Omental fat pad (tissue), 4 donors: ENCODE measurements around the gene FEZ2. TPM values are rescaled to one million over a fixed set of nuclear protein-coding genes. Genes with fewer than 3 reads are reported as not detected.

ENCODE experiments used
- ATAC-seq: fragments of 150-250 bp; one replicate; pipeline ENCODE4 v1.9.1; 2016; ENCODE audit warnings: mild to moderate bottlenecking, moderate library complexity; ENCODE audit not compliant: low FRiP score
- DNase-seq: peaks from one replicate; pipeline ENCODE4 v3.0.0-alpha.2; 2019; ENCODE audit warnings: low spot score
- CTCF ChIP-seq, 3 donors: fragments of 450-650 bp; IDR thresholded peaks; one replicate each; pipeline ENCODE4 v1.5.1; 2016 to 2017; ENCODE audit warnings: antibody characterized with exemption in 3 of 3, mild to moderate bottlenecking in 3 of 3, moderate library complexity in 2 of 3
- total RNA-seq, 4 donors: library from RNA; depleted of rRNA; stranded (reverse); fragments of >200 nt; gene quantifications; one replicate each; pipeline ENCODE4 v1.1.0, GENCODE V29; 2016

Gene FEZ2
- total RNA-seq, 4 donors from 2014 or later: 41.9 to 64.0 (median 55.9) TPM

- no peak for TF ChIP-seq CTCF (IDR thresholded peaks at IDR 0.05)
- DNase-seq (no peak), ATAC-seq (no peak)
Observed at GRCh38 chr2:36536776-36537175, 61.2 kb downstream of the FEZ2 start.

- ATAC-seq (no peak), DNase-seq (no peak)
- TF ChIP-seq CTCF (IDR thresholded peaks at IDR 0.05): no peak
Observed at GRCh38 chr2:36535099-36535498, 62.9 kb downstream of the FEZ2 start.

GRCh38 chr2:36534275-36534799 lies 63.6 kb downstream of the FEZ2 start:
- ATAC-seq: no peak
- DNase-seq: no peak
- TF ChIP-seq CTCF (IDR thresholded peaks at IDR 0.05): no peak

- TF ChIP-seq CTCF (IDR thresholded peaks at IDR 0.05): no peak
- ATAC-seq: peak; percentile 59
- DNase-seq: no peak
Observed at GRCh38 chr2:36530983-36531354, 67.0 kb downstream of the FEZ2 start.

- DNase-seq (no peak), ATAC-seq (no peak)
- no peak for TF ChIP-seq CTCF (IDR thresholded peaks at IDR 0.05)
Observed at GRCh38 chr2:36530178-36530982, 67.6 kb downstream of the FEZ2 start.

- ATAC-seq (no peak), DNase-seq (no peak)
- no peak for TF ChIP-seq CTCF (IDR thresholded peaks at IDR 0.05)
Observed at GRCh38 chr2:36528766-36529392, 69.1 kb downstream of the FEZ2 start.
